ENCODE results near the gene CCIN. TPM values are rescaled to one million over a fixed set of nuclear protein-coding genes. Genes with fewer than 3 reads are reported as not detected.

Gene CCIN
- total and polyA plus RNA-seq, 2 of the 13 experiments (the other 11 are each of a cell fraction or from before 2014, with no cell fraction given) = not detected

GRCh38 chr9:36134761-36135505 is 34.3 kb upstream of the CCIN start:
- Histone ChIP-seq H3K27me3 (ENCODE audit: control insufficient read depth in 1 of 2, insufficient read depth in 2 of 2, low read length in 2 of 2) (peaks cover 16 to 54% of the 10 kb centered on the region in 2 experiments), H3K4me3 (replicated peaks in 1 of 3; ENCODE audit: insufficient read depth in 1 of 3, low read depth in 2 of 3, low read length in 3 of 3) (no peak overlapping the region), H3K4me1 (ENCODE audit: insufficient read depth, low read length) (peaks cover 16% of the 10 kb centered on the region), H3K36me3 (replicated peaks in 1 of 2; ENCODE audit: control insufficient read depth in 1 of 2, insufficient read depth in 2 of 2, low read length in 2 of 2) (no peaks in the 10 kb centered on the region), H3K9ac (ENCODE audit: insufficient read depth, low read depth, low read length) (no peak overlapping the region), H3K9me3 (ENCODE audit: low read length) (no peaks in the 10 kb centered on the region), H4K20me1 (ENCODE audit: insufficient read depth, low read length) (no peaks in the 10 kb centered on the region), H3K27ac (ENCODE audit: extremely low read length, insufficient read depth, low read length) (no peak overlapping the region), H3K79me2 (ENCODE audit: insufficient read depth, low read length) (no peaks in the 10 kb centered on the region), H3K4me2 (ENCODE audit: low read depth, low read length) (no peak overlapping the region), H2AFZ (ENCODE audit: low read length) (no peak overlapping the region)
- in situ Hi-C loops (cut with HindIII; ENCODE audit: extremely low pct_ligation_motif_present, low pct_unique_long_range_greater_than_20kb) (no loop called here), intact Hi-C loops (cut with micrococcal nuclease; ENCODE audit: unreplicated experiment) (no loop called here)
- WGBS (ENCODE audit: low lambda C conversion rate) = 34% methylated on average over 9 of the region's 9 CpGs
- FAIRE-seq (no peak), ATAC-seq (no peak), DNase-seq (ENCODE audit: low spot score) (no peak)
- no peak for TF ChIP-seq ARNT (IDR thresholded peaks at IDR 0.05)
- TF ChIP-seq ZNF766 (CRISPR knock-in tag; IDR thresholded peaks at IDR 0.05; ENCODE audit: borderline replicate concordance) = no peak
- TF ChIP-seq YEATS2 (CRISPR knock-in tag; IDR thresholded peaks at IDR 0.05; ENCODE audit: borderline replicate concordance) = no peak
- no peak for TF ChIP-seq MIXL1 (CRISPR knock-in tag; IDR thresholded peaks at IDR 0.05)
- ChIA-PET POLR2A (no interaction called here), CTCF (ENCODE audit: low intra/inter-chr PET ratio, low total read pairs) (no interaction called here)
- BruUV-seq (replicated peaks) = no TSS peak

GRCh38 chr9:36135741-36136271 is 33.4 kb upstream of the CCIN start:
- DNase-seq (ENCODE audit: low spot score) (no peak), ATAC-seq (no peak), FAIRE-seq (no peak)
- Histone ChIP-seq H3K4me1 (ENCODE audit: insufficient read depth, low read length) (peaks cover 16% of the 10 kb centered on the region), H3K79me2 (ENCODE audit: insufficient read depth, low read length) (no peaks in the 10 kb centered on the region), H3K4me2 (ENCODE audit: low read depth, low read length) (peak overlapping the region; percentile 81), H4K20me1 (ENCODE audit: insufficient read depth, low read length) (no peaks in the 10 kb centered on the region), H3K27ac (ENCODE audit: extremely low read length, insufficient read depth, low read length) (no peak overlapping the region), H3K4me3 (replicated peaks in 1 of 3; ENCODE audit: insufficient read depth in 1 of 3, low read depth in 2 of 3, low read length in 3 of 3) (peak overlapping the region; percentile 38 to 71 (median 40); a peak in 4 of 6 replicates), H3K9me3 (ENCODE audit: low read length) (no peaks in the 10 kb centered on the region), H2AFZ (ENCODE audit: low read length) (no peak overlapping the region), H3K36me3 (replicated peaks in 1 of 2; ENCODE audit: control insufficient read depth in 1 of 2, insufficient read depth in 2 of 2, low read length in 2 of 2) (no peaks in the 10 kb centered on the region), H3K27me3 (ENCODE audit: control insufficient read depth in 1 of 2, insufficient read depth in 2 of 2, low read length in 2 of 2) (peaks cover 16 to 58% of the 10 kb centered on the region in 2 experiments), H3K9ac (ENCODE audit: insufficient read depth, low read depth, low read length) (no peak overlapping the region)
- no TSS peak for BruUV-seq (replicated peaks)
- WGBS (ENCODE audit: low lambda C conversion rate) = 17% methylated on average over 14 of the region's 18 CpGs
- intact Hi-C loops (cut with micrococcal nuclease; ENCODE audit: unreplicated experiment) (no loop called here), in situ Hi-C loops (cut with HindIII; ENCODE audit: extremely low pct_ligation_motif_present, low pct_unique_long_range_greater_than_20kb) (no loop called here)
- POLR2A ChIA-PET = no interaction called here
- CTCF ChIA-PET (ENCODE audit: low intra/inter-chr PET ratio, low total read pairs) = no interaction called here
- no peak for TF ChIP-seq TCF12 (IDR thresholded peaks at IDR 0.05)
- no peak for TF ChIP-seq TCF12 (CRISPR knock-in tag; IDR thresholded peaks at IDR 0.05)
- no peak for TF ChIP-seq ZNF629 (CRISPR knock-in tag; conservative IDR thresholded peaks at IDR 0.05)
- TF ChIP-seq ZBTB33 (CRISPR knock-in tag; IDR thresholded peaks at IDR 0.05) = no peak
- TF ChIP-seq PATZ1 (CRISPR knock-in tag; IDR thresholded peaks at IDR 0.05) = no peak
- no peak for TF ChIP-seq AFF4 (CRISPR knock-in tag; IDR thresholded peaks at IDR 0.05)

Data from HepG2 (cell line).